ENCODE results near the gene OR2A25. TPM values are rescaled to one million over a fixed set of nuclear protein-coding genes. Genes with fewer than 3 reads are reported as not detected.

The OR2A25 gene
- total RNA-seq, 1 donor from 2014 or later, result not detected

- no peak overlapping the region for H3K4me3 ChIP-seq (ENCODE audit: low read depth, low read length)
- DNase-seq (ENCODE audit: low read depth), result no peak
- no peak for TF ChIP-seq CTCF (IDR thresholded peaks at IDR 0.05; ENCODE audit: insufficient read depth, low read length, poor library complexity, severe bottlenecking)
- no peaks in the 10 kb centered on the region for H3K27me3 ChIP-seq (ENCODE audit: control insufficient read depth, insufficient read depth, low read length)
- no peaks in the 10 kb centered on the region for H3K36me3 ChIP-seq (ENCODE audit: control insufficient read depth, insufficient read depth, low read length)
Observed at GRCh38 chr7:144069953-144070352, 342 bp downstream of the OR2A25 start.

GRCh38 chr7:144074374-144074773 lies 4.8 kb downstream of the OR2A25 start:
- DNase-seq (ENCODE audit: low read depth), result no peak
- TF ChIP-seq CTCF (IDR thresholded peaks at IDR 0.05; ENCODE audit: insufficient read depth, low read length, poor library complexity, severe bottlenecking), result no peak
- Histone ChIP-seq H3K4me3 (ENCODE audit: low read depth, low read length) (no peak overlapping the region), H3K36me3 (ENCODE audit: control insufficient read depth, insufficient read depth, low read length) (no peaks in the 10 kb centered on the region), H3K27me3 (ENCODE audit: control insufficient read depth, insufficient read depth, low read length) (no peaks in the 10 kb centered on the region)

- Histone ChIP-seq H3K27me3 (ENCODE audit: control insufficient read depth, insufficient read depth, low read length) (no peaks in the 10 kb centered on the region), H3K36me3 (ENCODE audit: control insufficient read depth, insufficient read depth, low read length) (no peaks in the 10 kb centered on the region), H3K4me3 (ENCODE audit: low read depth, low read length) (no peak within 1 kb of the TSS)
- no peak for DNase-seq (ENCODE audit: low read depth)
- TF ChIP-seq CTCF (IDR thresholded peaks at IDR 0.05; ENCODE audit: insufficient read depth, low read length, poor library complexity, severe bottlenecking), result no peak
Observed at GRCh38 chr7:144085978-144086377, 16.4 kb downstream of the OR2A25 start, which contains the start of gene OR2A12. Gene OR2A12 (plus strand): TSS chr7:144086278. CDS start chr7:144095108, 8,830 bp downstream.

GRCh38 chr7:144086730-144087129 lies 17.1 kb downstream of the OR2A25 start:
- Histone ChIP-seq H3K36me3 (ENCODE audit: control insufficient read depth, insufficient read depth, low read length) (no peaks in the 10 kb centered on the region), H3K4me3 (ENCODE audit: low read depth, low read length) (no peak overlapping the region), H3K27me3 (ENCODE audit: control insufficient read depth, insufficient read depth, low read length) (no peaks in the 10 kb centered on the region)
- no peak for DNase-seq (ENCODE audit: low read depth)
- TF ChIP-seq CTCF (IDR thresholded peaks at IDR 0.05; ENCODE audit: insufficient read depth, low read length, poor library complexity, severe bottlenecking), result no peak

GRCh38 chr7:144087230-144087629 lies 17.6 kb downstream of the OR2A25 start:
- H3K27me3 ChIP-seq (ENCODE audit: control insufficient read depth, insufficient read depth, low read length), result no peaks in the 10 kb centered on the region
- DNase-seq (ENCODE audit: low read depth), result no peak
- no peak overlapping the region for H3K4me3 ChIP-seq (ENCODE audit: low read depth, low read length)
- H3K36me3 ChIP-seq (ENCODE audit: control insufficient read depth, insufficient read depth, low read length), result no peaks in the 10 kb centered on the region
- TF ChIP-seq CTCF (IDR thresholded peaks at IDR 0.05; ENCODE audit: insufficient read depth, low read length, poor library complexity, severe bottlenecking), result no peak

- Histone ChIP-seq H3K27me3 (ENCODE audit: control insufficient read depth, insufficient read depth, low read length) (no peaks in the 10 kb centered on the region), H3K4me3 (ENCODE audit: low read depth, low read length) (no peak overlapping the region), H3K36me3 (ENCODE audit: control insufficient read depth, insufficient read depth, low read length) (no peaks in the 10 kb centered on the region)
- no peak for TF ChIP-seq CTCF (IDR thresholded peaks at IDR 0.05; ENCODE audit: insufficient read depth, low read length, poor library complexity, severe bottlenecking)
- DNase-seq (ENCODE audit: low read depth), result no peak
Observed at GRCh38 chr7:144090667-144091066, 21.1 kb downstream of the OR2A25 start.

Measured in kidney epithelial cell (primary cell).